Fibroblast of lung (primary cell): ENCODE results near the gene SMPD2.

ENCODE experiments used
- CTCF ChIP-seq, 2 donors: IDR thresholded peaks in 1 of 2; conservative IDR thresholded peaks in 1 of 2; 1 replicate in 1 of 2; 2 replicates in 1 of 2; pipeline ENCODE4 v1.5.1; 2011 to 2012; ENCODE audit warnings: low read length in 2 of 2, control low read depth in 1 of 2, inconsistent platforms in 1 of 2, low read depth in 1 of 2, mild to moderate bottlenecking in 1 of 2
- EZH2 ChIP-seq: IDR thresholded peaks from 2 replicates; pipeline ENCODE4 v1.5.1; 2012; ENCODE audit warnings: low read length, control low read depth, mild to moderate bottlenecking; ENCODE audit errors: missing control alignments

GRCh38 chr6:109449795-109450673 is 9.5 kb downstream of the SMPD2 start:
- TF ChIP-seq CTCF (conservative IDR thresholded peaks at IDR 0.05 in 1 of 2, IDR thresholded peaks at IDR 0.05 in 1 of 2; ENCODE audit: low read depth in 1 of 2, low read length in 2 of 2) (no peak), EZH2 (no peak)
